ENCODE results near the gene DRD2. TPM values are rescaled to one million over a fixed set of nuclear protein-coding genes. Genes with fewer than 3 reads are reported as not detected.

DRD2 gene
- 0.05 to 0.31 TPM (median 0.10 TPM) in 4 of 5 replicates, not detected in the other for total RNA-seq (2022; extraction: Qiagen RNA extraction)

DNA sequence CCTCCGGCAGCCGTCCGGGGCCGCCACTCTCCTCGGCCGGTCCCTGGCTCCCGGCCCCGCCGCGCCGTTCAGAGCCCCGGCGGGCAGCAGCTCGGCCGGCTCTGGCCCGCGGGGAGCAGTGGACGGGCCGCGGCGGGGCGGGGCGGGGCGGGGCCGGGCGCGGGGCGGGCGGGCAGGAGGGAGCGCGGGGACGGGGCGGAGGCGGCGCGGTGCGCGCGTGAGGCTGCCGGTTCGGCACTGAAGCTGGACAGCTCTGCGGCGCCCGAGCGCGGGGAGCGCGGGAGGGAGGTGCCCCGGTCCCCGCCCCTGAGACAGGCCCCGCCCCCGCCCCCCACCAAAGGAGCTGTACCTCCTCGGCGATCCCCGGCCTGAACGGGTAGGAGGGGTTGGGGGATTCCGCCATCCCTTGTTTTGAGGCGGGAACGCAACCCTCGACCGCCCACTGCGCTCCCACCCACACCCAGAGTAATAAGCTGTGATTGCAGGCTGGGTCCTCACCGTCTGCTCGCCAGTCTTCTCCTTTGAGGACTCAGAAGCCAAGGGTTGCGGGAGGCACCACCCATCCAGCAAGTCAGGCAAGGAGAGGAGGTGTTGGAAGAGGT is at the start of gene DRD2:
TSS of gene DRD2 (minus strand) at position 239 of the 602 bp plus-strand sequence. CDS start 50,747 bp downstream, outside the sequence.

DNA sequence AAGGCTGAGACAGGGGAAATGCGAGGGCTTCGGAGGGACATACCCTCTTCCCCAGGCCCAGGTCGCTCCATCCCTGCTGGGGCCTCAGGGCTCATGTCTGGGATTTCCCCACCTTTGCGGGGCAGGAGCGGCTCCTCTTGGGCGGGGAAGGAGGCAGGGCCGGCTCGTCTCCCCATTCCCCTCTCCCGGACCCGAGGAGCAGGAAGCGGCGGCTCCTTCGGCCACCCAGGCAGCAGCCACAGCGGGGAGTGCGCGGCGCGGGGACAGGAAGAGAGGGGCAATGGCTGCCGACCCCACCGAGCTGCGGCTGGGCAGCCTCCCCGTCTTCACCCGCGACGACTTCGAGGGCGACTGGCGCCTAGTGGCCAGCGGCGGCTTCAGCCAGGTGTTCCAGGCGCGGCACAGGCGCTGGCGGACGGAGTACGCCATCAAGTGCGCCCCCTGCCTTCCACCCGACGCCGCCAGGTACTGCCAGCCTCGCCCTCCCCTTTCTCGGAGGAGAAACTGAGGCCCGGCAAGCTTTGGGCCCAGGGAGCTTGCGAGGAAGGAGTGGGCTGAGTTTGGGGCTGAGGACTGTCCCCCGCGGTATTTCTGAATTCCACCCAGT is 87.5 kb downstream of the DRD2 start, which contains the start of gene ANKK1:
TSS of gene ANKK1 (plus strand) at position 175 of the 607 bp plus-strand sequence. CDS start at position 281, 106 bp downstream.

Other genes with a start within 250 kb of the DRD2 start
- gene TTC12, start 160.8 kb downstream of the DRD2 start, total RNA-seq (2022; extraction: Qiagen RNA extraction): 4.1 to 9.7 TPM (median 5.0 TPM) in 5 replicates
- gene ANKK1, start 87.6 kb downstream of the DRD2 start, total RNA-seq (2022; extraction: Qiagen RNA extraction): 0.03 to 0.05 TPM (median 0.04 TPM) in 3 of 5 replicates, not detected in the others
- gene TMPRSS5, start 230.9 kb upstream of the DRD2 start, total RNA-seq (2022; extraction: Qiagen RNA extraction): 0.08 to 0.15 TPM (median 0.12 TPM) in 5 replicates